Measurements from ENCODE around the gene NPHS1. TPM values are rescaled to one million over a fixed set of nuclear protein-coding genes. Genes with fewer than 3 reads are reported as not detected.

The NPHS1 gene
- total and polyA plus RNA-seq, 12 donors = 0.07 to 0.12 TPM; not detected in 10

- TF ChIP-seq CTCF (IDR thresholded peaks at IDR 0.05) = no peak
- Histone ChIP-seq H3K9me3 (no peaks in the 10 kb centered on the region), H3K27ac (no peak overlapping the region), H3K36me3 (no peaks in the 10 kb centered on the region), H3K4me1 (peaks cover 6 to 19% (median 12%) of the 10 kb centered on the region in 9 donors), H3K4me3 (no peak overlapping the region), H3K27me3 (peaks cover 25 to 98% (median 95%) of the 10 kb centered on the region in 7 donors)
- intact Hi-C loops (cut with DNase I) = no loop called here
- ATAC-seq (no peak), DNase-seq (no peak)
- WGBS, 2 donors = 90 to 91% methylated on average over 18 of the region's 18 CpGs
These were observed 3.3 kb downstream of the NPHS1 start for GRCh38 chr19:35848919-35849505.

GRCh38 chr19:35848486-35848885 is 3.8 kb downstream of the NPHS1 start:
- no peak overlapping the region for H3K27ac ChIP-seq
- H3K9me3 ChIP-seq = no peaks in the 10 kb centered on the region
- peaks cover 26 to 98% (median 95%) of the 10 kb centered on the region in 7 donors for H3K27me3 ChIP-seq
- peaks cover 6 to 23% (median 12%) of the 10 kb centered on the region in 9 donors for H3K4me1 ChIP-seq
- ATAC-seq (no peak), DNase-seq (no peak)
- H3K4me3 ChIP-seq = no peak overlapping the region
- 58 to 70% methylated on average over 8 of the region's 8 CpGs for WGBS, 2 donors
- no peak for TF ChIP-seq CTCF (IDR thresholded peaks at IDR 0.05)
- intact Hi-C loops (cut with DNase I) = no loop called here
- H3K36me3 ChIP-seq = no peaks in the 10 kb centered on the region

- 78 to 81% methylated on average over 8 of the region's 8 CpGs for WGBS, 2 donors
- Histone ChIP-seq H3K27me3 (peaks cover 26 to 98% (median 95%) of the 10 kb centered on the region in 7 donors), H3K4me3 (no peak overlapping the region), H3K9me3 (no peaks in the 10 kb centered on the region), H3K27ac (no peak overlapping the region), H3K4me1 (peaks cover 6 to 23% (median 12%) of the 10 kb centered on the region in 9 donors), H3K36me3 (no peaks in the 10 kb centered on the region)
- no peak for DNase-seq
- intact Hi-C loops (cut with DNase I) = no loop called here
- no peak for TF ChIP-seq CTCF (IDR thresholded peaks at IDR 0.05)
- ATAC-seq = no peak
These were observed 4.4 kb downstream of the NPHS1 start for GRCh38 chr19:35847911-35848310.

- DNase-seq (no peak), ATAC-seq (no peak)
- Histone ChIP-seq H3K27me3 (peaks cover 26 to 97% (median 93%) of the 10 kb centered on the region in 7 donors), H3K36me3 (no peaks in the 10 kb centered on the region), H3K27ac (no peak overlapping the region), H3K9me3 (no peaks in the 10 kb centered on the region), H3K4me3 (peak overlapping the region in 5 of 10 donors; percentile 13 to 39 (median 22)), H3K4me1 (peaks cover 6 to 23% (median 12%) of the 10 kb centered on the region in 9 donors)
- WGBS, 2 donors = 2 to 3% methylated on average over 26 of the region's 26 CpGs
- TF ChIP-seq CTCF (IDR thresholded peaks at IDR 0.05) = no peak
- intact Hi-C loops (cut with DNase I) = no loop called here
These were observed 6.2 kb downstream of the NPHS1 start for GRCh38 chr19:35846038-35846668.

All from heart right ventricle (tissue), 16 donors.